RWPE1 (cell line): Measurements from ENCODE around the gene RABGGTA.
A peak's percentile ranks its signal among the peaks of the same experiment; 100 is the strongest.
"Not testable (repeated sequence)": the region's sequence is repeated elsewhere in the genome, so short reads cannot be mapped to it uniquely, and the experiment has no call there.

Experiments
- CTCF ChIA-PET: fragments of 350-600 bp; sonication (Branson Sonifier 250); formaldehyde crosslinking; extraction: SDS; loops from one replicate; lab custom pipeline; 2021; lab: Yijun Ruan, JAX
- POLR2A ChIA-PET: fragments of 400-600 bp; formaldehyde crosslinking; extraction: SDS; loops from one replicate; lab custom pipeline; 2020; ENCODE audit warnings: antibody characterized with exemption; ENCODE audit not compliant: low non-redundant PET; lab: Yijun Ruan, JAX
- DNase-seq: peaks from one replicate; pipeline ENCODE4 v3.0.0; 2012; ENCODE audit warnings: low spot score
- H3K27ac ChIP-seq: fragments of 450-650 bp; 2 replicates; pipeline ENCODE4 v1.5.1; 2017
- CTCF ChIP-seq: fragments of 450-650 bp; conservative IDR thresholded peaks from 2 replicates; pipeline ENCODE4 v1.5.1; 2017; ENCODE audit warnings: low read depth, mild to moderate bottlenecking

The RABGGTA gene

GRCh38 chr14:24219521-24219920 is 51.9 kb downstream of the RABGGTA start:
- ChIA-PET POLR2A (interaction anchor here (0.6 kb wide), 1 partner anchor 9 kb away, joined by 3 read pairs; no protein-coding TSS in a partner anchor), CTCF (no interaction called here)
- DNase-seq = no peak
- H3K27ac ChIP-seq = no peak overlapping the region
- TF ChIP-seq CTCF = no peak

DNA sequence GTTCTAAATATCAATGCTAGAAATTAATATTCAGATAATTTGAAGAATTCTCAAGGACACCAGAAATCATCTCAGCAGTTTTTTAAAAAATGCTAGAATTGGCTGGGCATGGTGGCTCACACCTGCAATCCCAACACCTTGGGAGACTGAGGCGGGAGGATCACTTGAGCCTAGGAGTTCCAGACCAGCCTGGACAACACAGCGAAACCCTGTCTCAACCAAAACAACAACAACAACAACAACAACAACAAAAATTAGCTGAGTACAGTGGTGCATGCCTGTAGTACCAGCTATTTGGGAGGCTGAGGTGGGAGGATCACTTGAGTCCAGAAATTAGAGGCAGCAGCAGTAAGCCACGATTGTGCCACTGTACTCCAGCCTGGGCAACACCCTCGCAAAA is 52.3 kb downstream of the RABGGTA start:
- POLR2A ChIA-PET = no interaction called here
- no peak for DNase-seq
- no peak for TF ChIP-seq CTCF
- H3K27ac ChIP-seq = peak overlapping the region; percentile 32; the same call in 1 of the 2 replicates
- CTCF ChIA-PET = no interaction called here

- CTCF ChIA-PET = interaction anchor here (0.6 to 1.2 kb wide), 3 partner anchors 9 to 47 kb away, joined by 3 to 4 read pairs (median 3); partner anchors contain the start of gene GMPR2
- DNase-seq, POLR2A ChIA-PET: not testable (repeated sequence)
- H3K27ac ChIP-seq = peak overlapping the region; percentile 45
Observed at GRCh38 chr14:24216876-24217275, 54.5 kb downstream of the RABGGTA start.

GRCh38 chr14:24216345-24216699 is 55.1 kb downstream of the RABGGTA start:
- ChIA-PET CTCF (interaction anchor here (0.6 to 1.2 kb wide), 3 partner anchors 9 to 28 kb away, joined by 3 to 4 read pairs (median 3); partner anchors contain the start of genes GMPR2 and IPO4), POLR2A (no interaction called here)
- no peak for DNase-seq
- H3K27ac ChIP-seq = peak overlapping the region; percentile 94
- TF ChIP-seq CTCF = no peak
